ENCODE measurements around the gene ROGDI.
"Not testable (repeated sequence)": the region's sequence is repeated elsewhere in the genome, so short reads cannot be mapped to it uniquely, and the experiment has no call there.

Gene ROGDI

GRCh38 chr16:4787068-4787467 is 15.4 kb downstream of the ROGDI start (continued):
- TF ChIP-seq INSM2 (tag by site-specific recombination; IDR thresholded peaks at IDR 0.05) (no peak), ZFHX2 (tag by site-specific recombination; conservative IDR thresholded peaks at IDR 0.05) (no peak), ZNF433 (tag by site-specific recombination; IDR thresholded peaks at IDR 0.05; ENCODE audit: low read depth) (no peak), ZBTB49 (tag by site-specific recombination; IDR thresholded peaks at IDR 0.05; ENCODE audit: low read depth) (no peak)

- CTCF ChIA-PET, result no interaction called here
- TF ChIP-seq KLF1 (tag by site-specific recombination; IDR thresholded peaks at IDR 0.05) (peak; percentile 97), ZBTB20 (tag by site-specific recombination; IDR thresholded peaks at IDR 0.05) (no peak), ZFP69B (tag by site-specific recombination; IDR thresholded peaks at IDR 0.05) (no peak)
- Histone ChIP-seq H3K4me1 (ENCODE audit: control insufficient read depth, insufficient read depth, low read length) (no peaks in the 10 kb centered on the region), H3K27ac (ENCODE audit: extremely low read depth, low read depth, low read length) (no peak overlapping the region), H3K36me3 (ENCODE audit: control insufficient read depth in 2 of 2, insufficient read depth in 1 of 2, low read length in 2 of 2) (no peaks in the 10 kb centered on the region), H3K4me3 (ENCODE audit: low read depth, low read length) (no peak overlapping the region), H3K9me3 (ENCODE audit: control insufficient read depth, insufficient read depth, low read depth, low read length) (no peaks in the 10 kb centered on the region)
- POLR2A ChIA-PET, result no interaction called here
These were observed 16.5 kb downstream of the ROGDI start for GRCh38 chr16:4785758-4786433.

- H3K4me3 ChIP-seq (ENCODE audit: low read depth, low read length); H3K9me3 ChIP-seq (ENCODE audit: control insufficient read depth, insufficient read depth, low read depth, low read length); H3K4me1 ChIP-seq (ENCODE audit: control insufficient read depth, insufficient read depth, low read length); CTCF ChIA-PET; H3K36me3 ChIP-seq (ENCODE audit: control insufficient read depth in 2 of 2, insufficient read depth in 1 of 2, low read length in 2 of 2); H3K27ac ChIP-seq (ENCODE audit: extremely low read depth, low read depth, low read length): not testable (repeated sequence)
- POLR2A ChIA-PET, result interaction anchor here (0.6 kb wide), 1 partner anchor 11 kb away, joined by 3 read pairs; the partner anchor contains the start of gene SMIM22
- TF ChIP-seq ZNF623 (tag by site-specific recombination; IDR thresholded peaks at IDR 0.05) (peak; percentile 35), ZNF518A (tag by site-specific recombination; conservative IDR thresholded peaks at IDR 0.05; ENCODE audit: low read depth) (peak; percentile 55; the same call in 1 of the 2 replicates), ZNF426 (tag by site-specific recombination; IDR thresholded peaks at IDR 0.05) (peak; percentile 40), ZNF394 (tag by site-specific recombination; IDR thresholded peaks at IDR 0.05; ENCODE audit: borderline replicate concordance) (peak; percentile 46; the same call in 1 of the 2 replicates), ZNF555 (tag by site-specific recombination; conservative IDR thresholded peaks at IDR 0.05) (peak; percentile 11; the same call in 1 of the 2 replicates)
These were observed 17.9 kb downstream of the ROGDI start for GRCh38 chr16:4784444-4784987.

Measured in HEK293 (cell line).